Body of pancreas (tissue), 4 donors: ENCODE data around the gene ERCC5. TPM values are rescaled to one million over a fixed set of nuclear protein-coding genes. Genes with fewer than 3 reads are reported as not detected.

Experiments used
- ATAC-seq: fragments of 150-250 bp; one replicate; pipeline ENCODE4 v1.9.1; 2016
- DNase-seq, 4 donors: peaks; one replicate each; pipeline ENCODE4 v3.0.0-alpha.2; 2019
- H3K27ac ChIP-seq, 4 donors: fragments of 200-600 bp; sonication (generic); 1 replicate in 3 of 4; 2 replicates in 1 of 4; pipeline versions ENCODE4 v1.5.1 to v1.6.1; 2016 to 2019; ENCODE audit warnings: mild to moderate bottlenecking in 1 of 4, mixed read lengths in 1 of 4, moderate library complexity in 1 of 4
- H3K27me3 ChIP-seq, 2 donors: fragments of 200-600 bp; sonication (generic); one replicate each; pipeline ENCODE4 v1.6.0; 2016; ENCODE audit warnings: mild to moderate bottlenecking in 1 of 2
- H3K36me3 ChIP-seq, 2 donors: fragments of 200-600 bp; sonication (generic); replicated peaks in 1 of 2; 2 replicates each; pipeline ENCODE4 v1.5.1; 2016; ENCODE audit warnings: low read depth in 2 of 2; ENCODE audit not compliant: insufficient read depth in 1 of 2
- H3K4me1 ChIP-seq: fragments of 200-600 bp; sonication (generic); one replicate; pipeline ENCODE4 v1.6.0; 2016
- H3K4me3 ChIP-seq, 2 donors: fragments of 200-600 bp; sonication (generic); 1 replicate in 1 of 2; 2 replicates in 1 of 2; pipeline ENCODE4 v1.5.1; 2016 to 2019
- H3K9me3 ChIP-seq, 3 donors: fragments of 200-600 bp; sonication (generic); 1 replicate in 2 of 3; 2 replicates in 1 of 3; pipeline ENCODE4 v1.5.1; 2016
- CTCF ChIP-seq, 7 experiments: fragments of 450-650 bp in 4 of 7; fragments of 200-600 bp in 3 of 7; sonication (generic) in 3 of 7; IDR thresholded peaks; one replicate each; pipeline ENCODE4 v1.5.1; 2016 to 2019; ENCODE audit warnings: antibody characterized with exemption in 7 of 7
- POLR2A ChIP-seq, 3 donors: fragments of 450-650 bp; IDR thresholded peaks; one replicate each; pipeline ENCODE4 v1.6.1; 2016; ENCODE audit warnings: antibody characterized with exemption in 3 of 3, mild to moderate bottlenecking in 2 of 3
- WGBS, 2 donors: methylation state at CpG; one replicate each; pipeline ENCODE4 v1.1.5; 2017; 5-methylcytosine and 5-hydroxymethylcytosine counted together
- intact Hi-C: fragments of 100-400 bp; cut with DNase I; formaldehyde crosslinking; loops from one replicate; pipeline ENCODE4 v1.15.1; 2023
- total RNA-seq, 2 donors: library from RNA; depleted of rRNA; stranded (reverse); fragments of >200 nt; gene quantifications; one replicate each; pipeline ENCODE4 v1.1.0, GENCODE V29; 2016

Gene ERCC5
- total RNA-seq, 2 donors from 2014 or later: 31.9 to 42.8 TPM

DNA sequence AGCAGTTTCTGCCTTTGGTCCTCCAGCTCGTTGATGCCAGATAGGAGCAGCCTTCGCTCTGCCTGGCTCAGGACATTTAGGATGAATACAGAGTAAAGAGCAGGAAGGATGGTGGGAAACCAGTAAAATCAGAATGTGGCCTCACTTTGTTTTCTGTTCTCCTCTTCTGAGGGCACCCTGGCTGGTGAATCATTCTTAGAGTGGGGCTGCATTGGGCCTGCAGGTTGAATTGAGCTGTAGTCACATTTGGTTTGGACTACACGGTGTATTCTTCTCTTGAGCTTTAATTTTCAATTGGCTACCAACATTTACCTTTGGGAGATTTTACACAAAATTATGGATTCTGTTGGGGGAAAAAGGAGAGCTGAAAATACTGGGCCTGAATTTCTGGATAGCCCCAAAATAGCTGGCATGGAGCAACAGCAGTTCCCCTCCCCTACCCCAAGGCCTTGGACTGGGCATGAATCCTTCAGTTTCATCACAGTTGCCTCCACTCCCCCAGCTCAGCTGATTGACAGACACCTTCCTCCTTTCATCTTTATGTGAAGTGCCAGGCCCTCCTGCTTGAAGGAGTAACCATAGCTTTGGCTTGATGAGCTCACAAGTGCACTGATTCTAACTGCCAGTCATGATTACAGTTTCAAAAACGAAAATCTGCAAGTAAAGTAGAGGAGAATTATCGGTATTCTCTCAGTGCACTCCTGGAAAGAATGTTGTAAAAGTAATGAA is 24.3 kb downstream of the ERCC5 start:
- H3K4me3 ChIP-seq: no peak overlapping the region
- no peaks in the 10 kb centered on the region for H3K9me3 ChIP-seq
- no peaks in the 10 kb centered on the region for H3K27me3 ChIP-seq
- 48 to 52% methylated on average over 5 of the region's 5 CpGs for WGBS, 2 donors
- H3K27ac ChIP-seq: no peak overlapping the region
- H3K4me1 ChIP-seq: peaks cover 6% of the 10 kb centered on the region
- TF ChIP-seq CTCF (IDR thresholded peaks at IDR 0.05) (no peak), POLR2A (IDR thresholded peaks at IDR 0.05) (no peak)
- intact Hi-C loops: no loop called here
- ATAC-seq (no peak), DNase-seq (no peak)
- peaks cover 5 to 35% of the 10 kb centered on the region in 2 donors for H3K36me3 ChIP-seq

DNA sequence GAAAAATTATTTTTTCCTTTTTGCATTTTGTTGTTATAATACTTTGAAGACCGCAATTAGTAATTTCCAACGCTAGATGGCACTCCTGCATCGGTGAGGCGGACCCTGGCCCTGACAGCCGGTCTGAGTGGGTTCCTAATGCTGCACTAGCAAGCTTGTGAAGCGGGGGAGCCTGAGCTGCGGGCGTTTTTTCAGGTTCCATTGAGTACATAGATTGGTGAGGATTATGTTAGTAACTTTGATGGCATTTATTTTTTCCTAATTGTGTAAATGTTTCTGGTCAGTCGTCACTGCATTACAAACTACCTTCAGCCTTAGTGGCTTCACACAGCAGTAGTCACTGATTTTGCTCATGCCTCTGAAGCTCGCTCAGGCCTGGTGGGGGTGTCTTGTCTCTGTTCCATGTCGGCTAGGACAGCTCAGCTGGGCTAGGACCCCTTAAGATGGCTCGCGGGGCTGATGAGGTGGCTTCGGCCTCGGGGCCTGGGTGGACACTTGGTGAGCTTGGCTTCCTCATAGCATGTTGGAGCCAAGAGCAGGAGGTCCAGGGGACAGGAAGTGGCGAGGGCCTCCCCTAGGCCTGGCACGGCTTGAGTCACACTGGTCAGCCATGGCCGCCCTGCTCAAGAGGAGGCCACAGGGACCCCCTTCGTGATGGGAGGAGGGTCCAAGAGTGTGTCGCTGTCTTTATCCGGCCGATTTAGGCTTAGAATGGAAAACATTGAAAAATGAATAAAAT is 25.0 kb downstream of the ERCC5 start:
- peaks cover 5 to 42% of the 10 kb centered on the region in 2 donors for H3K36me3 ChIP-seq
- DNase-seq: peak; percentile 38 to 55 (median 50)

DNA sequence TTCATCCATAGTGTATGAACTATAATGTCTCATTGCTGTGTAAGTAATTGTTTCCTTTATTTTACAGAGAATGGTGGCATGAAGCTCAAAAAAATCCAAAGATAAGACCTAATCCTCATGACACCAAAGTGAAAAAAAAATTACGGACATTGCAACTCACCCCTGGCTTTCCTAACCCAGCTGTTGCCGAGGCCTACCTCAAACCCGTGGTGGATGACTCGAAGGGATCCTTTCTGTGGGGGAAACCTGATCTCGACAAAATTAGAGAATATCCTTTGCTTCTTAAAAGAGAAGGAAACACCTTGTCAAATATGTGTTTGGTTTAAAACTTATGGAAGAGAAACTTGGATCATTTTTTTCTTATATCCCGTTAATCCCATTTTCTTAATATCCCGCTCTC is 26.3 kb downstream of the ERCC5 start:
- intact Hi-C loops: no loop called here
- no peak for DNase-seq
- Histone ChIP-seq H3K4me1 (peaks cover 6% of the 10 kb centered on the region), H3K27ac (no peak overlapping the region), H3K4me3 (no peak overlapping the region), H3K9me3 (no peaks in the 10 kb centered on the region), H3K36me3 (peaks cover 0 to 41% of the 10 kb centered on the region in 2 donors), H3K27me3 (no peaks in the 10 kb centered on the region)
- no peak for TF ChIP-seq CTCF (IDR thresholded peaks at IDR 0.05)
- TF ChIP-seq POLR2A (IDR thresholded peaks at IDR 0.05): no peak
- 87 to 89% methylated on average over 7 of the region's 7 CpGs for WGBS, 2 donors
- ATAC-seq: no peak

More for the DNA sequence above, 25.0 kb downstream of the ERCC5 start:
- WGBS, 2 donors: 53 to 55% methylated on average over 22 of the region's 22 CpGs
- no peaks in the 10 kb centered on the region for H3K9me3 ChIP-seq
- TF ChIP-seq CTCF (IDR thresholded peaks at IDR 0.05) (peak; percentile 55 to 78 (median 64)), POLR2A (IDR thresholded peaks at IDR 0.05) (no peak)
- no peak overlapping the region for H3K4me3 ChIP-seq
- ATAC-seq: peak; percentile 50
- H3K27ac ChIP-seq: no peak overlapping the region
- peaks cover 6% of the 10 kb centered on the region for H3K4me1 ChIP-seq
- intact Hi-C loops: no loop called here
- no peaks in the 10 kb centered on the region for H3K27me3 ChIP-seq

- intact Hi-C loops: no loop called here
- no peak for ATAC-seq
- TF ChIP-seq CTCF (IDR thresholded peaks at IDR 0.05) (no peak), POLR2A (IDR thresholded peaks at IDR 0.05) (no peak)
- Histone ChIP-seq H3K36me3 (peaks cover 0 to 37% of the 10 kb centered on the region in 2 donors), H3K27me3 (no peaks in the 10 kb centered on the region), H3K4me1 (peaks cover 6% of the 10 kb centered on the region), H3K27ac (no peak overlapping the region), H3K9me3 (no peaks in the 10 kb centered on the region), H3K4me3 (no peak overlapping the region)
- DNase-seq: no peak
- 61 to 74% methylated on average over 1 of the region's 1 CpG for WGBS, 2 donors
Observed at GRCh38 chr13:102872531-102872930, 26.7 kb downstream of the ERCC5 start.
